NT2/D1 (cell line): ENCODE results near the gene LRP8.
A peak's percentile ranks its signal among the peaks of the same experiment; 100 is the strongest.

Source experiments
- DNase-seq: peaks from one replicate; pipeline ENCODE4 v3.0.0-alpha.2; 2011; ENCODE audit warnings: low read depth, low spot score
- H3K27me3 ChIP-seq: 2 replicates; pipeline ENCODE4 v1.6.0; 2011; ENCODE audit warnings: mild to moderate bottlenecking; ENCODE audit not compliant: insufficient read length, insufficient read depth
- H3K36me3 ChIP-seq: 2 replicates; pipeline ENCODE4 v1.6.1; 2011; ENCODE audit warnings: mild to moderate bottlenecking, low read length, mixed read lengths; ENCODE audit not compliant: insufficient read depth, insufficient read length
- H3K4me1 ChIP-seq: 2 replicates; pipeline ENCODE4 v1.5.1; 2011; ENCODE audit not compliant: insufficient read depth, insufficient read length
- H3K4me3 ChIP-seq: 2 replicates; pipeline ENCODE4 v1.5.1; 2011; ENCODE audit warnings: low read depth; ENCODE audit not compliant: insufficient read length
- H3K9ac ChIP-seq: 2 replicates; pipeline ENCODE4 v1.6.0; 2011; ENCODE audit warnings: low read depth; ENCODE audit not compliant: insufficient read length
- H3K9me3 ChIP-seq: 2 replicates; pipeline ENCODE4 v1.5.1; 2011; ENCODE audit warnings: mild to moderate bottlenecking, low read length; ENCODE audit not compliant: insufficient read depth
- SUZ12 ChIP-seq: IDR thresholded peaks from 2 replicates; pipeline ENCODE4 v1.6.1; 2011; ENCODE audit not compliant: insufficient read length, insufficient read depth; ENCODE audit errors: extremely low read depth
- YY1 ChIP-seq: IDR thresholded peaks from 2 replicates; pipeline ENCODE4 v1.6.1; 2011; ENCODE audit not compliant: insufficient read length, insufficient read depth
- ZNF274 ChIP-seq: IDR thresholded peaks from 2 replicates; pipeline ENCODE4 v1.6.1; 2011; ENCODE audit warnings: mild to moderate bottlenecking, low read depth, low read length

Gene LRP8

GRCh38 chr1:53198241-53198651, 129.6 kb downstream of the LRP8 start:
- peak overlapping the region; percentile 93 for H3K9ac ChIP-seq

DNA sequence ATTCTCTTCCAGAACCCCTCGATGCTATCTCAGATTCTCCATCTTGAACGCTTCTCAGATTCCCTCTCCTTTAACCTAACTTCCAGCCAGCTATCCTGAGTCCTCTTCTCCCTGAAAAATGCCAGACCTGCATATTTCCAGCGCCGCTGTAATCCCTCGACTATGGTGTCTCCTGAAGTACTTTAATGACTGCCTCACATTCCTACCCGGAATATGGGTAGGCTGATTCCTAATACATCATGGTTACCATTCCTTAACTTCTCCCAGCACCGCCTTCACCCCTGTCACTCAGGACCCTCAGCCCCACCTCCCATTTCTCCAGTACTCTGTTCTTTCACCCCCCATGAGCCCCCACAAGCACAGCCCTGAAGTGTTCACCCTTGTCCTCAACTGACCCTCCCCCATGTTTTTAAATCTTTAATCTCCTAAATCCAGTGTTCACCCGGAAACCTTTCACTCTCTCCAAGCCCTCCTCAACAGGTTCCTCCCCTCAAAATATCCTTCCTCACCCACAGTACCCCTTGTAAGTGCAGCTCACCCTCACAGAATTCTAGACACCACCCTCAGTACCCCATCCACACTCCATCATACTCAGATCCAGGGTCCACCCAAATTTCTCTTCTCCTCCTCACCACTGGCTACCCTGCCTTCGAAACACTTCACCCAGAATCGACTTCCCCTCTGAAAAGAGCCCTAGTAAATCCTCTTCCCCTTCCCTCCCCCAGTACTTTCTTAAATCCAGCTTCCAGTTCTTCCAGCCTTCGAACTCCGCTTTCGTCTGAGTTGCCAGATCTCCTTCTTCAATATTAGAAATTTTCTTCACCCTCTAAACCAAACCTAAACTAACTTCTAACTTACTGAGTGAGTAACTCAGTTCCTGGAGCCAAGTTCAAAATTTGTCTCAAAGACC, 130.3 kb downstream of the LRP8 start:
- H3K27me3 ChIP-seq, result peaks cover 18% of the 10 kb centered on the region
- peak overlapping the region; percentile 87 for H3K4me3 ChIP-seq
- peak overlapping the region; percentile 93 for H3K9ac ChIP-seq
- no peaks in the 10 kb centered on the region for H3K9me3 ChIP-seq
- no peak for DNase-seq
- TF ChIP-seq SUZ12 (no peak), YY1 (no peak), ZNF274 (no peak)
- peaks cover 5% of the 10 kb centered on the region for H3K4me1 ChIP-seq
- peaks cover 24% of the 10 kb centered on the region for H3K36me3 ChIP-seq

More at GRCh38 chr1:53198241-53198651, 129.6 kb downstream of the LRP8 start:
- no peak for DNase-seq
- H3K9me3 ChIP-seq, result no peaks in the 10 kb centered on the region
- H3K27me3 ChIP-seq, result peaks cover 18% of the 10 kb centered on the region
- H3K4me1 ChIP-seq, result peaks cover 5% of the 10 kb centered on the region
- H3K36me3 ChIP-seq, result peaks cover 31% of the 10 kb centered on the region
- TF ChIP-seq YY1, result no peak
- no peak for TF ChIP-seq SUZ12
- no peak for TF ChIP-seq ZNF274
- no peak overlapping the region for H3K4me3 ChIP-seq

DNA sequence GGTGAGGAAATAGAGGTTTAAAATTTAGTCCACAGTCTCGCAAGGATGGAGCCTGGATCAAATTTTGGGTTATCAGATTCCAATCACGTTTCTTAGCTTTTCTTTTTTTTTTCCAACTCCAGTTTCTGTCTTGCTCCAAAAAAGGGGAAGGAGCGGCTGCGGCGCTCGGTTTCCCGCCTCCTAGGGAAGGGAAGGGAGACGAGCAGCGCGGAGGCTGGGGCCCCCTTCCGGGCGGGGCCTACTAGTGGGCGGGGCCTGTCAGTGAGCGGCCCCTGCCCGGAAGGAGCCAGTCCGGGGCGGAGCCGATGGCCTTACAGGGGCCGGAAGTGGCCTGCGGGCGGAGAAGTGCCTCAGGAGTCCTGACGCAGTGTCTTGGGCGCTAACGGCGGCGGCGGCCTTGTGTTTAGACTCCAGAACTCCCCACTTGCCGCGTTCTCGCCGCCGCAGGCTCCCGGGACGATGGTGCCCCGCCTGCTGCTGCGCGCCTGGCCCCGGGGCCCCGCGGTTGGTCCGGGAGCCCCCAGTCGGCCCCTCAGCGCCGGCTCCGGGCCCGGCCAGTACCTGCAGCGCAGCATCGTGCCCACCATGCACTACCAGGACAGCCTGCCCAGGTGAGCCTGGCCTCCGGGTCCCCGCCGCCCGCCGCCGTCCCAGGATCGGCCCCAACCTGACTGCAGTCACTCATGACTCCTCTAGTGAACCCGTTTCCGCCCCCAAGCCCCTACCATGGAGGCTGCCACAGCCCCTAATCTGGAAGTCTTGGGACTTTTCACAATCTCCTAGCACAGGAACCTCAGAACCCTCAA, 131.2 kb downstream of the LRP8 start, which contains the start of gene CPT2:
TSS of gene CPT2 (plus strand) at position 340 of the 806 bp plus-strand sequence. CDS start at position 460, 120 bp downstream.
- peak; percentile 96 for DNase-seq
- H3K27me3 ChIP-seq, result peaks cover 18% of the 10 kb centered on the region
- H3K4me3 ChIP-seq, result peak within 1 kb of the TSS; percentile 87
- peaks cover 16% of the 10 kb centered on the region for H3K36me3 ChIP-seq
- TF ChIP-seq ZNF274, result no peak
- no peak for TF ChIP-seq YY1
- H3K4me1 ChIP-seq, result peaks cover 5% of the 10 kb centered on the region
- H3K9ac ChIP-seq, result peak within 1 kb of the TSS; percentile 93
- no peaks in the 10 kb centered on the region for H3K9me3 ChIP-seq

DNA sequence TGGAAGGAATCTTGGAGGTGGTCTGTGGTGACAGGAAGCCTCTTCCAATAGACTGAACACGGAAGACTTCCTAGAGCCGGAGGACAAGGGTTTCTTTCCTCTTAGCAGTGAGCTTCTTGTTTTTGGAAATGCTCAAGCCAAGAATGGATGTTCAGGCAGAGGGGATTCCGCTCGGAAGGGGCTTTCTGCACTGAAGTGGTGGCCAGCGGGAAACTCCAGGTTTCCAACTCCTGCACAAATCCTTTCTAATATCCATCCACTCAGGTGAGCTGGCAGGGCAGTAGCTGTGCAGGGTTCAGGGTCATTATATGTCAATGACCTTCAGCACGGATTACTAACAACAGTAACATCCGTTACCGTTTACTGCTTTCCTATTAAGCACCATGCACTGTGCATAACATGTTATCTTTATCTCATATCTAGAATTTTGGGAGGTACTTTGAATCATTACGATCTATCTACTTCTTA, 131.8 kb downstream of the LRP8 start:
- peaks cover 11% of the 10 kb centered on the region for H3K36me3 ChIP-seq
- no peak for DNase-seq
- H3K27me3 ChIP-seq, result peaks cover 18% of the 10 kb centered on the region
- TF ChIP-seq SUZ12 (no peak), YY1 (no peak), ZNF274 (no peak)
- H3K9ac ChIP-seq, result peak overlapping the region; percentile 93
- H3K4me3 ChIP-seq, result peak overlapping the region; percentile 87
- peaks cover 5% of the 10 kb centered on the region for H3K4me1 ChIP-seq
- H3K9me3 ChIP-seq, result no peaks in the 10 kb centered on the region

DNA sequence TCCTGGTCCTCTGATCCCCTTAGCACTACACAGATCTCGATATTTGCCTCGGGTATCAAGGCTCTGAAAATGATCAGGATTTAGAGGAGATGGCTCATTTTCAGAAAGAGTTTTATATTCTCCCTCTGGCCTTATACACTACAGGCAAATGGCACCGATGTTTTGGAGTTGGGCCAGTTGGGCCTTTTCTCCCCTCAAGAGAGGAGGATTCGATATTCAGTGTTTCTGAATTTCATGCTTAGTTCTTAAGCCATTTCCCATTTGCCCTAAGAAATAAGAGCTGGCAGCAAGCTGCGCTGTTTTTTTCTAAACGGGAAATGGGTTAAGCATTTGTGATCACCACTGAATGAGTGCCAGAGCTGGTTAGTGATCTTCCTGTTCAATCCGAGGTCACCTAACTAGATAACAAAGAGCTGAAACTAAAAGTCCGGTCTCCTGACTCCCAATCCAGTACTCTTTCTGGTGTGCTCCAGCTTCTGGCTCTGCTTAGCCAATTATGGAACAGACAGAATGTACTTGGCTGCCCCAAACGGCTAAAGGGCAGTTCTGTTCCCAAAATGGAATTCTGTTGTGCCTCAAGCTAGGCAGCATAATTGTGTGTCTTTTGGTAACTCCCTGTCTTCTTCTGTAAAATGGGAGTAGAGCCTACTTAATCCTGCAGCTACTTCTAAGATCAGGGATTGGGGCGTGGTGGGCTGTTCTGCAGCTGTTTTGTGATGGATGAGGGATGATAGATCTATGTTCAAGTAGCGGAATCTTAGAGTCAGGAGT, 132.4 kb downstream of the LRP8 start:
- TF ChIP-seq YY1, result no peak
- TF ChIP-seq SUZ12, result no peak
- TF ChIP-seq ZNF274, result no peak
- Histone ChIP-seq H3K4me3 (no peak overlapping the region), H3K27me3 (peaks cover 18% of the 10 kb centered on the region), H3K9me3 (no peaks in the 10 kb centered on the region), H3K36me3 (peaks cover 5% of the 10 kb centered on the region), H3K4me1 (peaks cover 5% of the 10 kb centered on the region), H3K9ac (peak overlapping the region; percentile 93)
- no peak for DNase-seq
